HG03159 (cell line): ENCODE measurements around the gene HIF1A.

Experiments
- ATAC-seq: cut with Tn5 transposase; IDR thresholded peaks from one replicate; pipeline ENCODE4 v1.9.1; 2021; ENCODE audit warnings: mild to moderate bottlenecking, moderate library complexity; ENCODE audit not compliant: unreplicated experiment

Gene HIF1A

DNA sequence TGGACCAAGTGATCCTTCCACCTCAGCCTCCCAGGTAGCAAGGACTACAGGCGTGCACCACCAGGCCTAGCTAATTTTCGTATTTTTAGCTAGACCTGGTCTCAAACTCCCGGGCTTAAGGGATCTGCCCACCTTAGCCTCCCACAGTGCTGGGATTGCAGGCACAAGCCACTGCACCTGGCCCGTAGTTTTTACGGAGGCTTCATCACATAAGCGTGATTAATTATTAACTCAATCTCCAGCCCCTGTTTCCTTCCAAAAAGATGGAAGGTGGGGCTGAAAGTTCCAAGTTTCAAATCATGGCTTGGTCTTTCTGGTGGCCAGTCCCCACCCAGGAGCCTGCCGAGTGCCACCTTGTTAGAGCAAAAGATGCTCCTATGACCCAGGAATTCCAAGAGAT, 22.5 kb upstream of the HIF1A start:
- ATAC-seq = no peak

- ATAC-seq = no peak
Observed at GRCh38 chr14:61673305-61673704, 22.0 kb upstream of the HIF1A start.

GRCh38 chr14:61675291-61675690, 20.0 kb upstream of the HIF1A start:
- ATAC-seq = no peak

DNA sequence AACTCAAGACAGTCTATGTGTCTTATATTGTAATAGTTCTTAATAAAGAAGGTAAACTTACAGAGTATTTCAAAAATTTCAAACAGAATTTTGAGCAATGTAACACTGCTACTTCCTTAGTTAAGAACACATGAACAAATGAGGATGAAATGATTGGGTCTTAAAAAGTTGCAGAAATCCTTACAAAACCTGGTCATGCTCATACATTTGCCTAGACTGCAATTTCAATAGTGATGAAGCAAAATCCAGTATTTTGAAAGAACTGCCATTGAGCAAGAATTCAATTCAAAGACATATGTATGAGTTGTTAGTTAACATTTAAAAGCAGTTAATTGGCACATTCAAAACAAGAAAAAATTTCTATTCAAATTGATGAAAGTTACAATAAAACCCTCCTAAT, 17.8 kb upstream of the HIF1A start:
- no peak for ATAC-seq

- no peak for ATAC-seq
Observed at GRCh38 chr14:61678975-61679374, 16.3 kb upstream of the HIF1A start.

- ATAC-seq = no peak
Observed at GRCh38 chr14:61681413-61681812, 13.9 kb upstream of the HIF1A start.

GRCh38 chr14:61683108-61683507, 12.2 kb upstream of the HIF1A start:
- ATAC-seq = no peak

GRCh38 chr14:61690039-61690438, 5.3 kb upstream of the HIF1A start:
- ATAC-seq = no peak

- ATAC-seq = no peak
Observed at GRCh38 chr14:61690982-61691381, 4.3 kb upstream of the HIF1A start.

DNA sequence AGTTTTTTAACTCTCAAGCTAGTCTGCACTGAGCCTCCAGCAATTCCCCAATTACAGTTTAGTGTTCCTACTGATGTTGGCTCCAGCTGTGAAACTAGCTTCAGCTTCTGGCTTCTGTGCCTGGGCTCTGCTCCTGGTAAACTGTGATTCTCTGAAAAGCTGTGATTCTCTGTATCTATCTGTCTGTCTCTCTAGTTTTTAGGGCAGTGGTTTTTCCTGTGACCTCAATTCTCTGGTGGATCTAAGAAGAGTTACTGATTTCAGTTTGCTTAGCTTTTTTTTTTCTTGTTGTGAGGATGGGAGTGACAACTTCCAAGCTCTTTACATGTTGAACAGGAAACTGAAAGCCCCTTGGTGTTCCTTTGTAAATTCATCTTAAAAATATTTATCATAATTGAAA, 3.8 kb upstream of the HIF1A start:
- ATAC-seq = no peak

DNA sequence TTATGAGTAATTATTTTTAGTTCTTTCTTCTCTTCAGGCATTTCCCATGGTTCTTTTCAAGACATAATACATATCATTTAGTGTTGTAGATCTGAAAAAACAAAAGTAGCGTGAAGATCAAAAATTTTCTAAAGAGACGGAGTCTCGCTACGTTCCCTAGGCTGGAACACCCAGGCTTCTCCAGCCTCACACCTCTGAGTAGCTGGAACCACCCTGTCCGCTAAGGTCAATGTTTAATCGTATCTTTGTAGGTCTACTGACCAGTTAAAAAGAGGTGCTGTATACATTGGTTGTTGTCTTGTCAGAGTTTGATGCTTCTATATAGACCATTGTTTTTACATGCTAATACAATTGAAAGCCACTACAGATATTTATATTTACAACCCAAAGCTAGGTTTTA, 1.3 kb upstream of the HIF1A start:
- no peak for ATAC-seq

DNA sequence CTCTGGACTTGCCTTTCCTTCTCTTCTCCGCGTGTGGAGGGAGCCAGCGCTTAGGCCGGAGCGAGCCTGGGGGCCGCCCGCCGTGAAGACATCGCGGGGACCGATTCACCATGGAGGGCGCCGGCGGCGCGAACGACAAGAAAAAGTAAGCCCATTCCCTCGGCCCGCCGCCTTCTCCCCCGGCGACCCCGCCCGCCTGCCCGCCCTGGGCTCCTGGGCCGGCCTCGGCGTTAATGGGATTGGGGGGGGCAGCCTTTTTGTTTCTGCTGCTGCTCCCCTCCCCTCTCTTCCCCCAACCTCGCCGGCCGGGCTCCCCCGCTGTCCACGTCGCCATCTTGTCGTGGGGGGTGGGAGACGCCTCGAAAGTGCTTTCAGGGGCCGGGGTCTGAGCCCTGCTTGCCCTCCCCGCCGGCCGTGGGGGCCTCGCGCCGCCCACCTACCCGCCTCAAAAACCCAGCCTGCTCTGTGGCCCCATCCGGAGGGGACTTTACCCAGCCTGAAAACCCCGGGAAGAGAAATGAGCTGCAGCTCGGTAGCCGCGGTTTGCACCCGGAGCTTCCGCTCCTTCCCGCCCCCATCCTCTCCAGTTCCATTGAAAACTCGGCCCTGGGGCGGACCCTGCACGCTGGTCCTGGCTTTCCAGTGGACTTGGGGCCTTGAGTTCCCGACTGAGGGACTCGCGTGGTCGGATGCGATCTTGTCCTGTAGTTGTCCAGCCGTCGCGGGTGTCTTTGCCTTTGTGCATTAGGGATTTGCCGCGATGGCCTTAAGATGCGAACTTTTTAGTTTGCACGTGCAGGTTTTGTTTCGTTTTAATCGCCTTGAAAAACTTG, 598 bp downstream of the HIF1A start:
- ATAC-seq = peak; percentile 11

- no peak for ATAC-seq
Observed at GRCh38 chr14:61696753-61697318, 1.5 kb downstream of the HIF1A start.

DNA sequence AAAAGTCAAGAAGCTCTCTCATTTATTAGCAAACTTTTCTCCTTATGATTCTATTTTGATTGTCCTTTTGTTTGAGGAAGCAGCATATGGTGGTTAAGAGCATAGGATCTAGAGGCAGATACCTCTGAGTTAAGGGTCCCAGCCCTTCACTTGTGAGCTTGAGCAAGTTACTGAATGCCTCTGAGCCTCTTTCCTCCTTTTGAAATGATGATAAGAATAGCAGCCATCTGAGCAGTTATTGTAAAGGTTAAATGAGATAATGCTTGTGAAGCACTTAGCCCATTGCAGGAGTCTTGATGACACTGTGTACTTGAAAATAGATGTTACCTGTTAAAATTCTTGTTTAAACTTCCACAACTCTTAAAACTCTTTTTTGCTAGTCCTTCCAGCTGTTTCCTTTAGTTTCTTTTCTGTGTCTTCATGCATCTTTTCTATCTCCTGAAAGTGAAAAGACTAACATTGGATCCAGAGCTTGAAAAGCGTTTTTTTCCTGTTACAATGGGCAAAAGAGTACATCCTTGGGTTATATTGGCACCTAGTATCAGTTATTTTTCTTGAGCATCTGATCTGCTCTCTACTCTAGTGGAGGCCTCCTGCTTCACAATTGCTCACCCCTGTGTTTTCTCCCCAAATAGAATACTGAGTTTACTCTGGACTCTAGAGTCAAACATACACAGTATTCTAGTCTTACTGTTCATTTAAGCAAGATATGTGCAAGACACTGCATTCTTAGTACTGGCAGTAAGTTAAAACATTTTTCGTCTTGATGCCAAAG, 3.1 kb downstream of the HIF1A start:
- no peak for ATAC-seq

GRCh38 chr14:61699027-61699426, 3.7 kb downstream of the HIF1A start:
- no peak for ATAC-seq

- no peak for ATAC-seq
Observed at GRCh38 chr14:61700104-61700886, 5.0 kb downstream of the HIF1A start.

DNA sequence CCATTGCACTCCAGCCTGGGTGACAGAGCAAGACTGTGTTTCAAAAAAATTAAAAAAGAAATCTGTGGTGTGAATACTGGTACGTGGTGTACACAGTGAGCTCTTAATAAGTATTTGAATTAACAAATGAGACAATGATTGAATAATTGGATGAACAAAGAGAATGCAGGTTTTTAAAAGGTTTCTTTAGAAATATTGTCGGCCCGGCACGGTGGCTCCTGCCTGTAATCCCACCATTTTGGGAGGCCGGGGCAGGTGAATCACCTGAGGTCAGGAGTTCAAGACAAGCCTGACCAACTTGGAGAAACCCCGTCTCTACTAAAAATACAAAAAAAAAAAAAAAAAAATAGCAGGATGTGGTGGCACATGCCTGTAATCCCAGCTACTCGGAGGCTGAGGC, 6.6 kb downstream of the HIF1A start:
- no peak for ATAC-seq

- ATAC-seq = peak; percentile 40
Observed at GRCh38 chr14:61703342-61704129, 8.2 kb downstream of the HIF1A start.

- no peak for ATAC-seq
Observed at GRCh38 chr14:61704554-61704953, 9.2 kb downstream of the HIF1A start.

GRCh38 chr14:61705017-61705416, 9.7 kb downstream of the HIF1A start:
- no peak for ATAC-seq
